ENCODE measurements around the gene RAB30.
"Not testable (repeated sequence)": the region's sequence is repeated elsewhere in the genome, so short reads cannot be mapped to it uniquely, and the experiment has no call there.

RAB30 gene

DNA sequence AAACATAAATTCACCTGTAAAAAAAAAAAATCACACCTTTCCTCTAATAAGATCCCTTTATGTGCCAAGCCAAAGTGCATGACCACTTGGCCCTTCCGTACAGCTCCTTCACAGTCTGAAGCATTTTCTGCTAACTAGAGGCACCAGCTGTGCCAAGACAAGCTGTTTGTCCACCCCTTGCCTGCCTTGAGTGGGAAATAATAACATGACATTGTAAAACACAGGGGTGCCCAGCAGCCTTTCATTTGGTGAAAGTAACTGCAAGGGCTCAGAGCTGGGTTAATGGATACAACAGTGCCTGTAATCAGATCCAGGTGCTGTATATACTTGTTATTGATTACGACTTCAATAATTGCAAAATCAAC is 110.9 kb downstream of the RAB30 start:
- no peaks in the 10 kb centered on the region for H3K27me3 ChIP-seq (ENCODE audit: insufficient read depth, poor library complexity, severe bottlenecking)
- no peak overlapping the region for H3K4me3 ChIP-seq (replicated peaks; ENCODE audit: insufficient read depth, low read length)
- TF ChIP-seq, protein P1, sequence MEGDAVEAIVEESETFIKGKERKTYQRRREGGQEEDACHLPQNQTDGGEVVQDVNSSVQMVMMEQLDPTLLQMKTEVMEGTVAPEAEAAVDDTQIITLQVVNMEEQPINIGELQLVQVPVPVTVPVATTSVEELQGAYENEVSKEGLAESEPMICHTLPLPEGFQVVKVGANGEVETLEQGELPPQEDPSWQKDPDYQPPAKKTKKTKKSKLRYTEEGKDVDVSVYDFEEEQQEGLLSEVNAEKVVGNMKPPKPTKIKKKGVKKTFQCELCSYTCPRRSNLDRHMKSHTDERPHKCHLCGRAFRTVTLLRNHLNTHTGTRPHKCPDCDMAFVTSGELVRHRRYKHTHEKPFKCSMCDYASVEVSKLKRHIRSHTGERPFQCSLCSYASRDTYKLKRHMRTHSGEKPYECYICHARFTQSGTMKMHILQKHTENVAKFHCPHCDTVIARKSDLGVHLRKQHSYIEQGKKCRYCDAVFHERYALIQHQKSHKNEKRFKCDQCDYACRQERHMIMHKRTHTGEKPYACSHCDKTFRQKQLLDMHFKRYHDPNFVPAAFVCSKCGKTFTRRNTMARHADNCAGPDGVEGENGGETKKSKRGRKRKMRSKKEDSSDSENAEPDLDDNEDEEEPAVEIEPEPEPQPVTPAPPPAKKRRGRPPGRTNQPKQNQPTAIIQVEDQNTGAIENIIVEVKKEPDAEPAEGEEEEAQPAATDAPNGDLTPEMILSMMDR (IDR thresholded peaks at IDR 0.05; ENCODE audit: insufficient read depth, low read length) = no peak
- TF ChIP-seq SPI1 (IDR thresholded peaks at IDR 0.05; ENCODE audit: borderline replicate concordance, low read depth) = no peak
- no peak for TF ChIP-seq GABPA (IDR thresholded peaks at IDR 0.05; ENCODE audit: low read depth)
- no peak for TF ChIP-seq POLR2AphosphoS5 (IDR thresholded peaks at IDR 0.05; ENCODE audit: low read depth)
- TF ChIP-seq, protein P2, sequence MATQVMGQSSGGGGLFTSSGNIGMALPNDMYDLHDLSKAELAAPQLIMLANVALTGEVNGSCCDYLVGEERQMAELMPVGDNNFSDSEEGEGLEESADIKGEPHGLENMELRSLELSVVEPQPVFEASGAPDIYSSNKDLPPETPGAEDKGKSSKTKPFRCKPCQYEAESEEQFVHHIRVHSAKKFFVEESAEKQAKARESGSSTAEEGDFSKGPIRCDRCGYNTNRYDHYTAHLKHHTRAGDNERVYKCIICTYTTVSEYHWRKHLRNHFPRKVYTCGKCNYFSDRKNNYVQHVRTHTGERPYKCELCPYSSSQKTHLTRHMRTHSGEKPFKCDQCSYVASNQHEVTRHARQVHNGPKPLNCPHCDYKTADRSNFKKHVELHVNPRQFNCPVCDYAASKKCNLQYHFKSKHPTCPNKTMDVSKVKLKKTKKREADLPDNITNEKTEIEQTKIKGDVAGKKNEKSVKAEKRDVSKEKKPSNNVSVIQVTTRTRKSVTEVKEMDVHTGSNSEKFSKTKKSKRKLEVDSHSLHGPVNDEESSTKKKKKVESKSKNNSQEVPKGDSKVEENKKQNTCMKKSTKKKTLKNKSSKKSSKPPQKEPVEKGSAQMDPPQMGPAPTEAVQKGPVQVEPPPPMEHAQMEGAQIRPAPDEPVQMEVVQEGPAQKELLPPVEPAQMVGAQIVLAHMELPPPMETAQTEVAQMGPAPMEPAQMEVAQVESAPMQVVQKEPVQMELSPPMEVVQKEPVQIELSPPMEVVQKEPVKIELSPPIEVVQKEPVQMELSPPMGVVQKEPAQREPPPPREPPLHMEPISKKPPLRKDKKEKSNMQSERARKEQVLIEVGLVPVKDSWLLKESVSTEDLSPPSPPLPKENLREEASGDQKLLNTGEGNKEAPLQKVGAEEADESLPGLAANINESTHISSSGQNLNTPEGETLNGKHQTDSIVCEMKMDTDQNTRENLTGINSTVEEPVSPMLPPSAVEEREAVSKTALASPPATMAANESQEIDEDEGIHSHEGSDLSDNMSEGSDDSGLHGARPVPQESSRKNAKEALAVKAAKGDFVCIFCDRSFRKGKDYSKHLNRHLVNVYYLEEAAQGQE (IDR thresholded peaks at IDR 0.05; ENCODE audit: insufficient replicate concordance, low read depth) = no peak
- H3K27ac ChIP-seq (replicated peaks) = no peak overlapping the region
- DNase-seq (ENCODE audit: low read depth in 1 of 2, low spot score in 1 of 2) = no peak

DNA sequence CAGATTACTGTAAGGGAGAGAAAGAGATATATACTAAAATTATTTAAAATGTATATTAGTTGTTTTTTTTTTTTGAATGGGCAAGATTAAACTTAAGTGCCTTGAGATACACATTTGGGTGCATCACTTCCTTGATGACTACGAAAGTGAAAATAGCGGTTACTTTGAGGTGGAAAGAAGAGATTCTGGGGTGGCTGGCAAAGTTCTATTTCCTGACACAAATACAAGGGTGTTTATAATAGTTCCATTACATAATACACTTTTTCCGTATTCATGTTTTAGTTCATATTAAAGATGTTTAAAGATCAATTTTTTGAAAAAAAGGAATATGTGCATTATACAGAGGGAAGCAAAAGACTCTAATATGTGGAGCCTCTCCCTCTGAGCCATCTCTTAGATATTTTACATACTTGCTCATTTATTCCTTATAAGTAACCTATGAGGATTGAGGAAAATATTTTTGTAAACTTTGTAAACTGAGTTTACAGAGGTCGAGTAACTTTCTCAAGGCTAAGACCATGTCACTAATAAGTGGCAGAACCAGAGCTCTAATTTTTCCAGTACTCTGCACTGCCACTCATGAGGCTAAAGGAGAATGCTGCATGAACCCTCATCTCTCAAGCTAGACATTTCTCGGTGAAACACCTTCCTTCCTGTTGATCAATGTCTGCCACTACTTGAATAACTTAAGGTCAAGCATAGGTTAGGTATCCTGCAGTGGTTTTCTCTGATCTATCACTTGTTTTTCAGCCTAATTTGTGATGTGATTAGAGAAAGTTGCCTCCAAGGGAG is 111.5 kb downstream of the RAB30 start:
- DNase-seq (ENCODE audit: low read depth in 1 of 2, low spot score in 1 of 2) = no peak
- Histone ChIP-seq H3K27ac (replicated peaks) (no peak overlapping the region), H3K4me3 (replicated peaks; ENCODE audit: insufficient read depth, low read length) (no peak overlapping the region), H3K27me3 (ENCODE audit: insufficient read depth, poor library complexity, severe bottlenecking) (no peaks in the 10 kb centered on the region)
- TF ChIP-seq SPI1 (IDR thresholded peaks at IDR 0.05; ENCODE audit: borderline replicate concordance, low read depth) = no peak
- TF ChIP-seq, protein P2 (IDR thresholded peaks at IDR 0.05; ENCODE audit: insufficient replicate concordance, low read depth) = no peak
- no peak for TF ChIP-seq POLR2AphosphoS5 (IDR thresholded peaks at IDR 0.05; ENCODE audit: low read depth)
- TF ChIP-seq, protein P1 (IDR thresholded peaks at IDR 0.05; ENCODE audit: insufficient read depth, low read length) = no peak
- no peak for TF ChIP-seq GABPA (IDR thresholded peaks at IDR 0.05; ENCODE audit: low read depth)

DNA sequence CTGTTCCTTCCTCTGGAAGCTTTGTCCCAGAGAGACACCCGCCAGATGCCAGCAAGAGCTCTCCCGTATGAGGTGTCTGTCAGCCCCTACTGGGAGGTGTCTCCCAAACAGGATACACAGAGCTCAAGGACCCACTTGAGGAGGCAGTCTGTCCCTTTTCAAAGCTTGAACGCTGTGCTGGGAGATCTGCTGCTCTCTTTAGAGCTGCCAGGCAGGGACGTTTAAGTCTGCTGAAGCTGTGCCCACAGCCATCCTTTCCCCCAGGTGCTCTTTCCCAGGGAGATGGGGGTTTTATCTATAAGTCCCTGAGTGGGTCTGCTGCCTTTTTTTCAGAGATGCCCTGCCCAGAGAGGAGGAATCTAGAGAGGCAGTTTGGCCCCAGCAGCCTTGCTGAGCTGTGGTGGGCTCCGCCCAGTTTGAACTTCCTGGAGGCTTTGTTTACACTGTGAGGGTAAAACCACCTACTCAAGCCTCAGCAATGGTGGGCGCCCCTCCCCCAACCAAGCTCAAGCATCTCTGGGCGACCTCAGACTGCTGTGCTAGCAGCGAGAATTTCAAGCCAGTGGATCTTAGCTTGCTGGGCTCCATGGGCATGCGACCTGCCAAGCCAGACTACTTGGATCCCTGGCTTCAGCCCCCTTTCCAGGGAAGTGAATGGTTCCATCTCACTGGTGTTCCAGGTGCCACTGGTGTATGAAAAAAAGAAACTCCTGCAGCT is 115.8 kb downstream of the RAB30 start:
- not testable (repeated sequence) for H3K4me3 ChIP-seq (replicated peaks; ENCODE audit: insufficient read depth, low read length); DNase-seq (ENCODE audit: low read depth in 1 of 2, low spot score in 1 of 2); H3K27ac ChIP-seq (replicated peaks); H3K27me3 ChIP-seq (ENCODE audit: insufficient read depth, poor library complexity, severe bottlenecking)

DNA sequence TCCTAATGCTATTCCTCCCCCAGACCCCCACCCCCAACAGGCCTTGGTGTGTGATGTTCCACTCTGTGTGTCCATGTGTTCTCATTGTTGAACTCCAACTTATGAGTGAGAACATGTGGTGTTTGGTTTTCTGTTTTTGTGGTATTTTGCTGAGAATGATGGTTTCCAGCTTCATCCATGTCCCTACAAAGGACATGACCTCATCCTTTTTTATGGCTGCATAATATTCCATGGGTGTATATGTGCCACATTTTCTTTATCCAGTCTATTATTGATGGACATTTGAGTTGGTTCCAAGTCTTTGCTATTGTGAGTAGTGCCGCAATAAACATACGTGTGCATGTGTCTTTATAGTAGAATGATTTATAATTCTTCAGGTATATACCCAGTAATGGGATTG is 121.2 kb downstream of the RAB30 start:
- not testable (repeated sequence) for H3K4me3 ChIP-seq (replicated peaks; ENCODE audit: insufficient read depth, low read length); H3K27ac ChIP-seq (replicated peaks); H3K27me3 ChIP-seq (ENCODE audit: insufficient read depth, poor library complexity, severe bottlenecking); DNase-seq (ENCODE audit: low read depth in 1 of 2, low spot score in 1 of 2)
